Femur (tissue), 1 donor: Measurements from ENCODE around the gene LAMB2.

Experiments used
- DNase-seq: peaks from one replicate; pipeline ENCODE4 v3.0.0-alpha.2; 2017

LAMB2 gene

DNA sequence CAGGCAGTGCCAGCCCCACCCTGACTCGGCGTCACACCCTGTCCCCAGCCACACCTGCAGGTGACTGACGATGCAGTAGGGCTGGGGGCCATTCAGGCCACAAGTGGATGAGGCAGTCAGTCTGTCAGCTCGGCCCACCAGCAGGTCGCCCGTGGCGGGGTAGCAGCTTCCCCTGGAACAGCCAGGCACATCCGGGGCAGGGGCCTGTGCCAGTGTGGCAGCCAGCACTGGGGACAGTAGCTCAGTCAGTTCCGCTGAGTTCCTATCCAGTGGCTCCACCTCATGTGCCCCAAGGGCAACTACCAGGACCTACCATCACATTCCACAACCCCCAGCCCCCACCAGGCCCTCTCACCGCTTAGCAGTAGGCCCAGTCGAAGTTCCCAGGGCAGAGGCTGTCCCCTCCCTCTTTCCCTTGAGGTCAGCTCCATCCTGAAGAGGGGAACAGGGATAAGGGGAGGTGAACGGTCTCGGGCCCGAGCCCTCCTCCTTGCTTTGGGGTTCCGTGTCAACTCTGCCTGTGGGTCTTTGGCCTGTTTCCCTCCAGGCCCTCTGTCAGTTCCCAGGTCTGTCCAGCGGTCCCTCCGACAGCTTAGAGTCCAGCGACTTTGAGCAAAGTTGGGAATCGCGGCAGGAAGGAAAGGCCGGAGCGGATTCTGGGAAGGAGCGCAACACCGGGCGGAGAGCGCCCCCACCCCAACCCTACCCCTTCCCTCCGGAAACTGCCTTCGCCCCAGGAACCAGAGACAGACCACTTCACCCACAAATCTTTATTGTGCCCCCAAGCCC lies at the start of gene LAMB2:
Gene LAMB2 (minus strand): TSS at position 614 of the 789 bp plus-strand sequence. CDS start 183 bp downstream, at position 431.
- DNase-seq: peak; percentile 83

- DNase-seq: no peak
Measured at GRCh38 chr3:49181351-49181750, 48.5 kb upstream of the LAMB2 start.

DNA sequence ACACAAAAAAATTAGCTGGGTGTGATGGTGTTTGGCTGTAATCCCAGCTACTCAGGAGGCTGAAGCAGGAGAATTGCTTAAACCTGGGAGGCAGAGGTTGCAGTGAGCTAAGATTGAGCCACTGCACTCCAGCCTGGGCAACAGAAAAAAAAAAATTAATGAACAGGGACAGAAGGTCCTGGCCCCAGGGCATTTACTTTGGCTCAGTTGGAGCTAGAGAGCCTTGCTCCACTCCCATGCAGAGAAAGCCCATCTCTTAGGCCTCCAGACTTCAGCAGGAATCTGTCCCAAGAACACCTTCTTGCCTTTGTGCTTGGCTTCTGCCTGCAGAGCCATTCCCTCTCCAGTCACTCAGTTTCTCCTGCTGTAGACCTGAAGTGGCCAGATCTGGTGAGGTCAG lies 47.3 kb upstream of the LAMB2 start:
- no peak for DNase-seq

DNA sequence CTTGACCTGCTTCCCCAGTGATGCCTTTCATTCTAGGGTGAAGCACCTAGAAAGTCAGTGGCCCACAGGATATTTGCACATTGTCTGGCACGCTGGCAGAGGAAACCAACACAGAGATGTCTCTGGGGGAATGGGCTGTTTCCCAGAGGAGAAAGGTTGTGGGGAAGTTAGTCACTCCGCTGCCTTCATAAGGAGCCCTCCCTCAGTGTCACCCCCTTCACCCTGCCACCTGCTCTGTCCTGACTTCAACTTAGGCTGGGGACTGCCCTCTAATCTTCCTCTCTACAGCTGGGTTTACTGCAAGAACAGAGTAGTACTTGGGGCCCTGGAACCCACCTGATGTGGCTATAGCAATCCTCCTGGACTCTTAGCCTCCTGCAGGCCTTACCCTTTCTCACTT lies 44.2 kb upstream of the LAMB2 start:
- DNase-seq: no peak

GRCh38 chr3:49175530-49175929 lies 42.7 kb upstream of the LAMB2 start:
- DNase-seq: no peak

- no peak for DNase-seq
Measured at GRCh38 chr3:49174397-49174985, 41.6 kb upstream of the LAMB2 start.

DNA sequence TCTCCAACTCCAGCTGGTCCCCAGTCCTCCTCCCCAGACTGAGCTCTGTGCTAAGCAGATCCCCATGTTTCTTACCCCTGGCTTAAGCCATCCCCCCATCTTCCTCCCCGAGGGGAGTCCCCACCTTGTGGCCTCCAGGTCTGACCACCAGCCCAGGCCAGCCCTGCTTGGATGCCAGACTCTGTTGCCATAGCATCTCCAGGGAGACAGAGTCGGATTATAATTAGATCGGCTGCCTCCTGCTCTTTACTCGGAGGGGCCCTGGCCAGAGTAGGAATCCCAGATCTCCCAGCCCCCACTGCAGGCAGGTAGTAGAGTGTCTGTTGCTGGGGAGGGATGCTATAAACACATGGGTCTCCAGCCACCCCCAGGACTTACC lies 40.9 kb upstream of the LAMB2 start:
- peak; percentile 52 for DNase-seq

DNA sequence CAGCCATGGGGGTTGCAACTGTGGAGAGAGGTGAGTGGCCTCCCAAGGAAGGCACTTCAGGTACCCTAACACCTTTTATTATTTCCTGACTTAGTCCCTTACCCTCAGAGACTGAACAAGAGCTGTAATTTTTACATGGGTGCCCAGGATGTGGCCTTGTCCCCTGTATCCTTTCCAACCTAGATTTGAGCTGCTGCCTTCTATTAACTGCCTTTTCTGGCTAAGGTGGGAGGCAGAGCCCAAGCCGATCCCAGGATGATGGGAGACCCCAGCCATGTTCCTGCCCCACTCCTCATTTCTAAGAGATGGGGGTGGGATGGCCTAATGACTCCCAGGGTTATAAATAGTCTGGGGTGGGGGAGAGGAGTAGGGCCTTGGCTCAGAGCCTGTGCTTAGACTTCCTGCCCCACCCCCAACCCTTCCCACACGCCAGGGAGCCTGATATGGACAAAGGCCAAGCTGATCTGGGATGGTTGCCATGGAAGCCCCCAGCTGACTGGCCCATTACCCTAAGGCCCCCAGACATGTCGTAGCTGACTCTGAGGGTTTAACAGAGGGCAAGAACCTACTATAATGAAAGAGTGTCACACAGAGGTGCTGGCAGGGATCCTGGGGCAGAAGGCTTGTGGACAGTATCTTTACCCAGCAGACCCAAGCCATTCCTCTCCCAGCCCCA lies 40.4 kb upstream of the LAMB2 start:
- DNase-seq: peak; percentile 77

GRCh38 chr3:49172551-49173041 lies 39.7 kb upstream of the LAMB2 start:
- DNase-seq: no peak

DNA sequence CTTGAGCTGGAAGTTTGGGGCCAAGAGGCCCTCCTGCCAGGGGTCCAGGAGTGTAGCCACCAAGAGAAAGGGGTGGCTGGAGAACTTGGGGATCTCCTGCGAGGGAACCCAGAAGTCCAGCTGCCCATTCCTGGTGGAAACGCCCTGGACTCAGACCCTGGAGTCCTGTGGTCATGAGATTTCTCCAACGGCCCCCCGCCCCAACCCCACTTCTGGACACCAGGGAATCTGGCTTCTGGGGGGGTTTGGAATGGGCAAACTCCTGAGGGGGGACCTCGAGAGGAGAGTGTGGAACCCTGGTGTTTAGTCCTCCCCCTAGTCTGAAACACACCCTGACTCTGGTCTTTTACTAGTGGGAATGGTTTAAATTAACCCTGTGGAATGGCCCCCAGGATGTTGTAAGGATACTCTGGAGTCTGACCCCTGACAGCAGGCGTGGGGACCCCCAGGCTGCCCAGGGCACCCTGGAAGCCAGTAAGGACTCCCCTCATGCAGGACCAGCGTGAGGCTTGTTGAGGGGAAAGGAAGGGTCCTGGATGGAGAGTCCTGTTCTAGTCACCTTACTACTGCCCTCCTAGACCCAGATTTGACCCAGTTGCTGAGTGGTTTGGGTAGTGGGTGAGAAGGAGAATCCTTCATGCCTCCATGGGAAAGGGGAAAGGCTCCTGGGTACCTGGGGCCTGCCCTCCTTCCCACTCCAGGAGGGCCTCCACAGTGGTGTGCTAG lies 39.1 kb upstream of the LAMB2 start:
- DNase-seq: no peak

DNA sequence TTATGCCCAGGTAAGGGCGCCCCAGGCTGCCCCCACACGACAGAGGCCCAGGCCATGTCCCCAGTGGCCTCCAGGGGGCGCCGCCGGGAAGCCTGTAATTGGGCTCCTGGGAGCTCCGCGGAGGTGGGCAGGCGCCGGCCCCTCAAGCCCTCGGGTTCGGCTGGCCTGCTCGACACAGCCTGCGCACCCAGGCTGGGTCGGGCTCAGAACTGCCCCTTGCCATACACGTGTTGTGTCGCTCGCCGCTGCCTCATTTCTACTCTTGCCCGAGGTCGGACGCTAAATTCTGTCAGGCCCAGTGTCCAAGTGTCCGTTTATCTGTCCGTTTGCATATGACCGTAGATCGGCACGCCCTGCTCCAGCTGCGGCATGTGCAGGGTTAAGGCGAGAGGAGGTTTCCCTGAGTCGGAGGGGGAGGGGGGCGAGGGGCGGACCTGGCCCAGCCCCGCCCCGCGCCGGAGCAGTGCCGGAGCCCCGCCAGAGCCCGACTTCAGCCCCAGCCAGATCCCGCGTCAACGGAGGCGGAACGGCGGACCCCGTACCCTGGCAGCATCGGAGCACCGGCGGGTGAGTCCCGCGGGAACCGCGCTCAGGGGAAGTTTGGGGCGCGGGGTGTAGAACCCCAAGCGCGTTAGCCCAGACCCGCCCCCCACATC lies 38.4 kb upstream of the LAMB2 start, which contains the start of gene KLHDC8B:
Gene KLHDC8B (plus strand): TSS at position 480 of the 656 bp plus-strand sequence. CDS start 1,172 bp downstream, outside the sequence.
- peak; percentile 92 for DNase-seq

DNA sequence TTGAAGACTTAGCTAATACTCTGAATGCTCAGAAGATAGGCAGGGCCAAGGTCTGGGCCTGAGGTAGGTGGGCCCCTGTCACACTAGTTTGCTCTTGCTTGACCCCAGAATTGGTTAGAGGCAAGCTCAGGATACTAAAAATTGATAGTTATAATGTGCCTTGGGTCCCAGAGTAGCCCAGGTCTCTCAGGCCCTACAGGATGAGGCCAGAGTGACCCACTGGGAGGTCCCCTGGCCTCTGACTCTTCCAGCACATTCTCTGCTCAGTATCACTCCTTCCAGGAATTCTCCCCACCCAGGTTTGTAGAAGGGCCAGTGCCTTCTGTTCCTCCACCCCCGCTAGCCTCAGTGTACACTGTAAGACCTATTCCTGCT lies 37.9 kb upstream of the LAMB2 start:
- no peak for DNase-seq

GRCh38 chr3:49166752-49167556 lies 34.1 kb upstream of the LAMB2 start:
- peak; percentile 14 for DNase-seq

DNA sequence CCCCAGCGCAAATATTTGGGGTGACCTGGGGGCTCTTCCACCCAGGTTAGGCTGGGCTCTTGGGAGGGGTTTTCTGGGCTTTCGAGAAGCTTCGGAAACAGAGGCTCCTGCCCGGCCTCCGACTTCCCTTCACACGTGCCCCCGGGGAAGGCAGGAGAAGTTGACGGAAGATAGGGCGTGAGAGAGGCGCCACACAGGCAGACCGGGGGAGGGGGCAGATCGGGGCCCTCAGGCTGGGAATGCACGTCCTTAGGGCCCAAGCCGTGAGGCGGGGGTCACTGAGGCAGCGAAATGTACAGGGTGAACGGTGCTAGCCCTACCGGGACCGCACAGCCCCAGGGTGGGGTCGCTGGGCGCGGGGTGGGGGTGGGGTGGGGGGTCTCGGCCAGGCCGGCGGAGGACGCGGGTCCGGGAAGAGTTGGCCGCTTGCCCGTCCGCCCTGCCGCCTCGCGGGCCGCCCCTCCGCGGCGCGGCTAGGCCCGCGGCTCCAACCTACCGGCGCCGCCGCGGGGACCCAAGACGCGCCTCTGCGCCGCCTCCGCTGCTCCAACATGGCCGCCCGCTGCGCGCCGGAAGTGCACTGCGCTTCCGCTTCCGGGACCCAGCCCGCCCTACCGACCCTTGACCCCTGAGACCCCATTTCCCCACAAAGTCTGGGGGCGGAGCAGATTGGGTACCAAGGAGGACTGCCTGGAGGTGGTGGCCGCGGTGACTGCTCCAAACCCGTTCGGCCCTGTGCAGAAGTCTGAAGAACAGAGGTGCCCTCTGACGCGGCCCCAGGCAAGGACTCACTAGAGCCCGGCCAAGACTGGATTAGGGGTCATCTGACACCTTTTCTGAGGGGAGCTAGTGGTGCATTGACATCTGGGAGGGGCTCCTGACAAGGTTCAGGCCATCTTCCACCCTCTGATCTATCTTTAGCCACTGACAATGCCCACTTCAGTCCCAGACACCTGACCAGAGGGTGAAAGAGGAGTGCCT lies 33.2 kb upstream of the LAMB2 start, which contains the start of gene CCDC71:
Gene CCDC71 (minus strand): TSS at position 561 of the 981 bp plus-strand sequence. CDS start 2,123 bp downstream, outside the sequence.
- peak; percentile 88 for DNase-seq

DNA sequence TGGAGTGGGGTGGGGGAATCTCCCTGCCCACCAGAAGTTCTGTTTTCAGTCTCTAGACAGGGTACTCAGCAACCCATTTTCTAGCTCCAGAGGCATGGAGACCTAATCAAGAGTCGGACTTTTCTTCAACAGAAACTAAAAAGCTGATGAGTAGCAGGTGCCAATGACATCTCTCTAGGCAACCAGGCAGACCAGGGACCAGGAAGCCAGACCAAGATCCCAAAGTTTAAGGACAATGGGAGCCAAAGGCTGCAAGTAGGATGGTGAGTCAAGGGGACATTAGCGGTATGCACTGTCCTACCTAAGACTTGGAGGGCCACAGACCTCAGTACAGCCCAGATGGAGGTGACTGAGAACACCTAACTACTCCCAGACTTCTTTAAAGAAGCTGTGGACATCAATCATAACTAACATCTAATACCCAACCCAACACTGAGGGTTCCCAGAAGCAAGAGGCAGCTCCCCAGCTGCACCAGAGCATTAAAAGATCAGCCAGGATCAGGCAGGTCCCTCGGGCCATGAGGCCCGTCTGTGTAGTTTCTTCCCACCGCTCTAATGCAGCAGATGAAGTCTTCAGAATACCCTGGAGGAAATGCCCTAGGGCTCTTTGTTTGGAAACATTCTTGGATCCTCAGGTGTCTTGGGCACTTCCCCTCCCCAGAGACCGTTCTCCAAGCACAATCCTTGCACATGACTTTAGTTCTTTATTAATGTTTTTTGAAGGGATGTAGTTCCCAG lies 32.3 kb upstream of the LAMB2 start:
- DNase-seq: peak; percentile 12

DNA sequence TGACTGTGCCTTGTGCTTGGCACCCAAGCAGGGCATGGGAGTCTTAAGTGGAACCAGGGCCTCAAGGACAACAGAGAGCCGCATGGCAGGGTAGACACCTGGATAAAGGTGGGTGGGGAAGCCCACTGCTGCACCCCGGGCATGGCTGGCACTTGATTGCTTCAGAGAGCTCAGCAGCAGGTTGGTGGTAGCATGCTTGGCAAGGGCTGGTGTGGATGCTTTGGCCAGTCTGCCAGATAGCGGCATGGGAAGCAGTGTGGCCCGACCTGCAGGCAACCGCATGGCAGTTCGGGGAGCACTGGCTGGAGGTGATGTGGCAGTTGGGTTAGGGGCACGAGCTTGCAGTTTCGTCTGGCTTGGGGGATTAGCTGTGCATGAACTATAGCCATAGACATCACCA lies 30.8 kb upstream of the LAMB2 start:
- no peak for DNase-seq

DNA sequence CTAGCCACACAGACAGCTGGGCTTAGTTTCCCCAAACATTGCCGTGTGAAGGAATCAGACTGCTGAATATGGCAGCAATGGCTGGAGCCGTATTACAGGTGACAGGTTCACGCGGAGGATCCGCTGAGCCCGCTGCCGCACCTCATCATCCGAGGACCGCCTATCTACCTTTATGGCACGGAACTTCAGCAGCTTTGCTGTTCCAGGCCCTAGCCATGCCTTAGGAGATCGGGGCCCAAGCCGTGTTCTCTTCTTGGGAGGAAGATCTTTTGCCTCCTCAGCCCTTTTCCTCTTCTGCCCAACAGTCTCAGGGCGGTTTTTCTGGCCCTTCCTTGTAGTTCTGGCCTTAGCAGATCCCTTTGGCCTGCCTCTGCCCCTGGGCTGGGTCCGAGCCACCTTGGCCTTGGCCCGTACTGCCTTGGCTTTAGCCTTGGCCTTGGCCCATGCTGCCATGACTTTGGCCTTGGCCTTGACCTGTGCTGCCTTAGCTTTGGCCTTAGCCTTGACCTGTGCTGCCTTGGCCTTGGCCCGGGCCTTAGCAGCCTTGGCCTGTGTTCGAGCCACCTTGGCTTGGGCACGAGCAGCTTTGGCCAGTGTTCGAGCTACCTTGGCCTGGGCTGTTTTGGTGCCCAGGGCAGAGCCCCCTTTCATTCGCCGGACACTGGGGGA lies 30.0 kb upstream of the LAMB2 start:
- peak; percentile 15 for DNase-seq

DNA sequence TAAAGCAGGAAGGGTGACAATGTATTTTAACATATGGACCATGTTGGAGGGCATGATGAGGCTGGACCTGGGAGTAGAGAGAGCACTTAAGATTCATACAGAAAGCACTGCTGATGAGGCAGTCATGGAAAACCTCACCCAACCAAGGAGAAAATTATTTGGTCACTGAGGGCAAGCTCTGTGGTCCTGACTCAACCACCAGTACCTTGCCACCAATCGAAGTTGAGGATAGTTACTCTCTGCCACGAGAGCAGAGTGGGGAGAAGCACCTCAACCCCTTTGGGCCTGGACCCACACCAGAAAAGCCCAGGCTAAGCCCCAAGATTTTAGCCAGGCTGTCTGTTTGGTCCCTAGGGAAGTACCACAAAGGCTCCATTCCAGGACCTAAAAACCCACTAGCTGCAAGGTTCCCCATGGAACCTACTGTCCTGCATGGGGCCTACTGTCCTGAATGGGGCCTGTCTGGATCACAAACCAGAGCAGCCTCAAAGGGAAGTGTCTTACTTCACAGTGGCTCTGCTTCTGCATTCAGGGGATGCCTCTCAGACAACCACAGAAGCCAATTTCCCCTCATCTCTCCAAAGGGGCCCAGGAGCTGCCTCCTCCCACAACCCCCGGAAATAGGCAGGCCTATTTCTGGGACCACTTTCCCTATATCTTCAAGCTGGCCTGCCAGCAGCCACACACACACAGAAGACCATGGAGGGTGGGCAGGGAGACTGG lies 29.1 kb upstream of the LAMB2 start:
- DNase-seq: no peak
